AG04449 (cell line): ENCODE measurements around the gene ATXN7L1.

Experiments
- CTCF ChIA-PET: fragments of 350-600 bp; formaldehyde crosslinking; extraction: SDS; loops from one replicate; lab custom pipeline; 2021; ENCODE audit warnings: antibody characterized with exemption; lab: Yijun Ruan, JAX
- POLR2A ChIA-PET: fragments of 400-600, 350-600 bp; formaldehyde crosslinking; extraction: SDS; loops from one replicate; lab custom pipeline; 2020; ENCODE audit warnings: antibody characterized with exemption, inconsistent platforms; lab: Yijun Ruan, JAX
- DNase-seq: peaks from one replicate; pipeline ENCODE4 v3.0.0-alpha.2; 2010; ENCODE audit warnings: low read depth, low spot score
- H3K4me3 ChIP-seq: 2 replicates; pipeline ENCODE4 v1.5.1; 2011; ENCODE audit warnings: low read depth, mild to moderate bottlenecking, control low read depth, low read length
- CTCF ChIP-seq: IDR thresholded peaks from one replicate; pipeline ENCODE4 v1.5.1; 2011; ENCODE audit warnings: mild to moderate bottlenecking, moderate library complexity, low read length, control low read depth, inconsistent platforms; ENCODE audit not compliant: insufficient read depth; ENCODE audit errors: missing control alignments

The ATXN7L1 gene

GRCh38 chr7:105693576-105693975 is 182.8 kb downstream of the ATXN7L1 start:
- no peak overlapping the region for H3K4me3 ChIP-seq
- no peak for DNase-seq
- TF ChIP-seq CTCF = no peak
- POLR2A ChIA-PET = no interaction called here
- CTCF ChIA-PET = interaction anchor here (1.2 kb wide), 1 partner anchor 349 kb away, joined by 3 read pairs; no protein-coding TSS in a partner anchor

- POLR2A ChIA-PET = no interaction called here
- DNase-seq = no peak
- CTCF ChIA-PET = interaction anchor here (1.2 kb wide), 1 partner anchor 22 kb away, joined by 3 read pairs; no protein-coding TSS in a partner anchor
- peak overlapping the region; percentile 47 for H3K4me3 ChIP-seq
- TF ChIP-seq CTCF = no peak
Observed at GRCh38 chr7:105691680-105692564, 184.5 kb downstream of the ATXN7L1 start.

GRCh38 chr7:105691082-105691679 is 185.2 kb downstream of the ATXN7L1 start:
- POLR2A ChIA-PET = no interaction called here
- no peak for TF ChIP-seq CTCF
- peak overlapping the region; percentile 47 for H3K4me3 ChIP-seq
- CTCF ChIA-PET = interaction anchor here (1.2 kb wide), 1 partner anchor 22 kb away, joined by 3 read pairs; no protein-coding TSS in a partner anchor
- DNase-seq = no peak

DNA sequence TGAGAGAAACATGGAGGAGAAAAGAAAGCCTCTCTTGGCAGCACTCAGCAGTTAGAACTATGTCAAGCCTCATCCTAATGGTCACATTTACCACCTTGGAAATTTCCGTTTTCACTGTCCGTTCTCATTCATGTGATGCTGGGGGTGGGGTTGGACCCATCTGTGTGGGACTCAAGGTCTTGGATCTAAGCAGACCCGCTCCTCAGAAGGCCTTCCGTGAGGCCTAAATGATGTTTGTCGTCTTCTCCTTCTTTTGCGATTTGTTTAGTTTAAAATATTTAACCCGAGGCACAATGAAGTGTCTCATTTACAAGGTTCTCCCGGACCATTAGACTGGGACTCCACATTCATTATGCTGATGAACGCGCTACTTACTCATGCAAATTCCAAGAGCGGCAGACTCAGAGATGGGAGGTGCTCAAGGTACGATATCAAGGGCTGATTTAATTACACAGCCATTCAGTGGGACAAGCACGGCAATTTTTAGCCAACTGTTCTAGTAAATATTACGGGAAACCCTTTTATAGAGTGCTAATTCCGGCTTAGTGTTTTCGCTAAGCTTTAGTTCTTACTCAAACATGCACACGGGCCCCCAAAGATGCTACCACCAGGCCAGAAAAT is 186.0 kb downstream of the ATXN7L1 start:
- CTCF ChIA-PET = no interaction called here
- no peak overlapping the region for H3K4me3 ChIP-seq
- no peak for TF ChIP-seq CTCF
- POLR2A ChIA-PET = no interaction called here
- no peak for DNase-seq

- no peak overlapping the region for H3K4me3 ChIP-seq
- DNase-seq = no peak
- no peak for TF ChIP-seq CTCF
- POLR2A ChIA-PET = no interaction called here
- CTCF ChIA-PET = interaction anchor here (0.6 kb wide), 1 partner anchor 15 kb away, joined by 3 read pairs; no protein-coding TSS in a partner anchor
Observed at GRCh38 chr7:105689067-105689819, 187.2 kb downstream of the ATXN7L1 start.
